ENCODE data around the gene TIAL1.
A peak's percentile ranks its signal among the peaks of the same experiment; 100 is the strongest.
"Not testable (repeated sequence)": the region's sequence is repeated elsewhere in the genome, so short reads cannot be mapped to it uniquely, and the experiment has no call there.

The TIAL1 gene

DNA sequence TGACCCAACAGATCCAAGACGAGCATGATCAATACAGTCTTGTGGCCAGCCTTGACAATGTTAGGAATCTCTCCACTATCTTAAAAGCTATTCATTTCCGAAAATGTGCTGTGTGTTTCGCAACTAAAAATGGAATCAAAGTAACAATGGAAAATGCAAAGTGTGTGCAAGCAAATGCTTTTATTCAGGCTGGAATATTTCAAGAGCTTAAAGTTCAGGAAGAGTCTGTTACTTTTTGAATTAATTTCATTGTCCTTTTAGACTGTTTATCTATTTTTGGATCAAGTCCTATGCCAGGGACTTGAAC is 24.3 kb upstream of the TIAL1 start:
- H3K4me1 ChIP-seq, result no peaks in the 10 kb centered on the region
- H3K4me3 ChIP-seq (ENCODE audit: low read depth, low read length), result no peak overlapping the region
- H2AFZ ChIP-seq, result no peak overlapping the region
- H3K4me2 ChIP-seq (ENCODE audit: low read length), result no peak overlapping the region
- TF ChIP-seq, protein P1, sequence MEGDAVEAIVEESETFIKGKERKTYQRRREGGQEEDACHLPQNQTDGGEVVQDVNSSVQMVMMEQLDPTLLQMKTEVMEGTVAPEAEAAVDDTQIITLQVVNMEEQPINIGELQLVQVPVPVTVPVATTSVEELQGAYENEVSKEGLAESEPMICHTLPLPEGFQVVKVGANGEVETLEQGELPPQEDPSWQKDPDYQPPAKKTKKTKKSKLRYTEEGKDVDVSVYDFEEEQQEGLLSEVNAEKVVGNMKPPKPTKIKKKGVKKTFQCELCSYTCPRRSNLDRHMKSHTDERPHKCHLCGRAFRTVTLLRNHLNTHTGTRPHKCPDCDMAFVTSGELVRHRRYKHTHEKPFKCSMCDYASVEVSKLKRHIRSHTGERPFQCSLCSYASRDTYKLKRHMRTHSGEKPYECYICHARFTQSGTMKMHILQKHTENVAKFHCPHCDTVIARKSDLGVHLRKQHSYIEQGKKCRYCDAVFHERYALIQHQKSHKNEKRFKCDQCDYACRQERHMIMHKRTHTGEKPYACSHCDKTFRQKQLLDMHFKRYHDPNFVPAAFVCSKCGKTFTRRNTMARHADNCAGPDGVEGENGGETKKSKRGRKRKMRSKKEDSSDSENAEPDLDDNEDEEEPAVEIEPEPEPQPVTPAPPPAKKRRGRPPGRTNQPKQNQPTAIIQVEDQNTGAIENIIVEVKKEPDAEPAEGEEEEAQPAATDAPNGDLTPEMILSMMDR (IDR thresholded peaks at IDR 0.05), result no peak
- no peaks in the 10 kb centered on the region for H3K36me3 ChIP-seq (ENCODE audit: control insufficient read depth, insufficient read depth, low read length)
- no peak overlapping the region for H3K9ac ChIP-seq
- H3K9me3 ChIP-seq (ENCODE audit: control insufficient read depth, low read length), result no peaks in the 10 kb centered on the region
- no peaks in the 10 kb centered on the region for H3K79me2 ChIP-seq
- no peak overlapping the region for H3K27ac ChIP-seq
- H3K27me3 ChIP-seq (ENCODE audit: control insufficient read depth, insufficient read depth, low read length), result no peaks in the 10 kb centered on the region

DNA sequence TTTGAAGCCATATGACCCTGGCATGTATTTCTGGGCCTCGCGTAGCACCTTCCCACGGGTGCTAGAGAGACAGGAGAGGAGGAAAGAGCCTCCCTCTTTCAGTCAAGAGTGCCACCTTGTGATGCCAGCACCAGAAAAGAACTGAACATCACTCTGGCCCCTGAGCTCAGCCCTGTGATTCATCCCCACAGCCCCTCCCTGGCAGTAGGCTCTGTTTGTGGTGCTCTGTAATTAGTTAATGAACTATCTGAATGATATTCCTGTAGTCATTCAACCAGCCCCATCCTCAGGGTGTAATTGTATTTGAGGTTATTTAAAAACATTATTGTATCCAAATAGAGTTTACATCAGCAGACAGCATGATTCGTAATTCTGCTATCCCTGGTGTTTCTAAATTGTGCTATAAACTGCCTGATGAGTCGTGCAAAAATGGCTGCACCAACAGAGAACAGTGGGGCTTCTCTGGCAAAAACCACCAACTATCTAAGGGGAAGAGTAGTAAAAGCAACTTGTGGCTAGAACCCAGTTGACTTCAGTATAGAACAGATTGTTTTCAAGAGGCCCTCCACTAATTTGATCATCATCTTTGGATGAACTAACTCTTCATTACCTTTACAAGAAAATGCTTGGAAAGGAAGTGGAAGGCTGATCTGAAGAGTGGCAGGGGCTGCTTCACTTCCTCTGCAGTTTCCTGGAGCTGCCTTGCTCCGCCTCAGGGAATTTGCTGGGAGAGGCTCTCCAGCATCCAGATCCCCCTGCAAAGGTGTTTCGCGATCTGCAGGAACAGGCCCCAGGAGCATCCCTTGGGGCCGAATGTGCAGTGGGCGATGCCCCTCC is 23.7 kb upstream of the TIAL1 start:
- TF ChIP-seq, protein P1 (IDR thresholded peaks at IDR 0.05), result no peak
- no peaks in the 10 kb centered on the region for H3K4me1 ChIP-seq

DNA sequence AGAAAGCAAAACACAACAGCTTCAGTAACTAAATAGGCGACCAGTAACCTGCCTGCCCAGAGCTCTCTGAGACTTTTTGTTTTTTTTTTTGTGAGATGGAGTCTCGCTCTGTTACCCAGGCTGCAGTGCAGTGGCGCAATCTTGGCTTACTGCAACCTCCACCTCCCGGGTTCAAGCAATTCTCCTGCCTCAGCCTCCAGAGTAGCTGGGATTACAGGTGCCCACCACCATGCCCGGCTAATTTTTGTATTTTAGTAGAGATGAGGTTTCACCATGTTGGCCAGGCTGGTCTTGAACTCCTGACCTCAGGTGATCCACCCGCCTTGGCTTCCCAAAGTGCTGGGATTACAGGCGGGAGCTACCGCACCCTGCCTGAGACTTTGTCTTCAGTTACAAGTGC is 23.0 kb upstream of the TIAL1 start:
- not testable (repeated sequence) for H3K36me3 ChIP-seq (ENCODE audit: control insufficient read depth, insufficient read depth, low read length); H2AFZ ChIP-seq; H3K79me2 ChIP-seq; H3K9me3 ChIP-seq (ENCODE audit: control insufficient read depth, low read length); H3K4me1 ChIP-seq; H3K9ac ChIP-seq; H3K4me3 ChIP-seq (ENCODE audit: low read depth, low read length); H3K4me2 ChIP-seq (ENCODE audit: low read length); H3K27me3 ChIP-seq (ENCODE audit: control insufficient read depth, insufficient read depth, low read length); H3K27ac ChIP-seq

More for the DNA sequence above, 23.7 kb upstream of the TIAL1 start:
- no peaks in the 10 kb centered on the region for H3K9me3 ChIP-seq (ENCODE audit: control insufficient read depth, low read length)
- H3K27ac ChIP-seq, result no peak overlapping the region
- H3K4me2 ChIP-seq (ENCODE audit: low read length), result no peak overlapping the region
- no peak overlapping the region for H3K4me3 ChIP-seq (ENCODE audit: low read depth, low read length)
- no peak overlapping the region for H2AFZ ChIP-seq
- H3K79me2 ChIP-seq, result no peaks in the 10 kb centered on the region
- H3K9ac ChIP-seq, result no peak overlapping the region
- H3K27me3 ChIP-seq (ENCODE audit: control insufficient read depth, insufficient read depth, low read length), result no peaks in the 10 kb centered on the region
- H3K36me3 ChIP-seq (ENCODE audit: control insufficient read depth, insufficient read depth, low read length), result no peaks in the 10 kb centered on the region

DNA sequence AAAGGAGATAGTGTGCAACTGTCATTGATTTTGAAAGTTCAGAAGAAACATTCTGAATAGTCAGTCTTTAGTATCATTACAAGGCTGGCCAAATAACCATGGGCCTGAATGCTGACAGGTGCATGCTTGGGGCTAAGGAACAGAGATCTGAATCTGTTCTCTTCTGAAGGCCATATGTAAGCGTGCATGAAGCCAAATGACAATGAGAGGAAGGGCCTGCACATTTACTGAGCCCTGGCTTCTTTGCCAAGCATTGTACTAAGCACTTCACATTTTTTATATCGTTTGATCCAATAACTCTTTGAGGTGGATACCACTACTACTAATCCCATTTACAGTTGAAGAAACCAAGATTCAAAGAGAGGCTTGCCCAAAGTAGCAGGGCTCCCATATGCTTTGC is 22.5 kb upstream of the TIAL1 start:
- Histone ChIP-seq H3K9me3 (ENCODE audit: control insufficient read depth, low read length) (no peaks in the 10 kb centered on the region), H2AFZ (peak overlapping the region; percentile 67), H3K79me2 (no peaks in the 10 kb centered on the region), H3K27ac (peak overlapping the region; percentile 22), H3K4me1 (no peaks in the 10 kb centered on the region), H3K4me3 (ENCODE audit: low read depth, low read length) (no peak overlapping the region), H3K36me3 (ENCODE audit: control insufficient read depth, insufficient read depth, low read length) (no peaks in the 10 kb centered on the region), H3K4me2 (ENCODE audit: low read length) (no peak overlapping the region), H3K9ac (no peak overlapping the region), H3K27me3 (ENCODE audit: control insufficient read depth, insufficient read depth, low read length) (no peaks in the 10 kb centered on the region)
- TF ChIP-seq, protein P1 (IDR thresholded peaks at IDR 0.05), result no peak

DNA sequence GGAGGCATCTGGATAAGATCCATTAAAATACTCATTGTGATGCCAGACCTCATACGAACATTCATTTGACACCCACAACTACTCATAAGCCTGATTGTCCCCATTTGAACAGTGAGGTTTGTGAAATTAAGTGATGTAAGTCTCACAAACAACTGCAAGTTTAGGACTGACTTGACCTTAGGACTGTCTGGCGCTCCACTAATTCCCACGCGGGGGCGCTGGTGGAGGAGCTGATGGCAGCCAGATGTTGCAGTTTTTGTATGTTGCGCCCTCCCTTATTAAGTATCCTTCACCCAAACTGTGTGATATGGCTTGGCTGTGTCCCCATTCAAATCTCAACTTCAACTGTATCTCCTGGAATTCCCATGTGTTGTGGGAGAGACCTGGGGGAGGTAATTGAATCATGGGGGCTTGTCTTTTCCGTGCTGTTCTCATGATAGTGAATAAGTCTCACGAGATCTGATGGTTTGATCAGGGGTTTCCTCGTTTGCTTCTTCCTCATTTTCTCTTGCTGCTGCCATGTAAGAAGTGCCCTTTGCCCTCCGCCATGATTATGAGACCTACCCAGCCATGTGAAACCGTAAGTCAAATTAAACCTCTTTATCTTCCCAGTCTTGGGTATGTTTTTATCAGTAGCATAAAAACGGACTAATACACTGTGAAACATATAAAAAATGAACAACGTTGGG is 20.3 kb upstream of the TIAL1 start:
- no peak overlapping the region for H3K9ac ChIP-seq
- no peak overlapping the region for H2AFZ ChIP-seq
- H3K4me2 ChIP-seq (ENCODE audit: low read length), result no peak overlapping the region
- no peaks in the 10 kb centered on the region for H3K79me2 ChIP-seq
- no peaks in the 10 kb centered on the region for H3K9me3 ChIP-seq (ENCODE audit: control insufficient read depth, low read length)
- H3K27me3 ChIP-seq (ENCODE audit: control insufficient read depth, insufficient read depth, low read length), result no peaks in the 10 kb centered on the region
- no peak overlapping the region for H3K27ac ChIP-seq
- TF ChIP-seq, protein P1 (IDR thresholded peaks at IDR 0.05), result no peak
- no peak overlapping the region for H3K4me3 ChIP-seq (ENCODE audit: low read depth, low read length)
- no peaks in the 10 kb centered on the region for H3K36me3 ChIP-seq (ENCODE audit: control insufficient read depth, insufficient read depth, low read length)
- H3K4me1 ChIP-seq, result no peaks in the 10 kb centered on the region
